Stimulated activated CD4-positive, alpha-beta T cell treated with anti-CD3 and anti-CD28 coated beads, Interleukin-15, amount 100 ng/mL, for 1 hour (primary cell): ENCODE results near the gene CHDH.
A peak's percentile ranks its signal among the peaks of the same experiment; 100 is the strongest.

Source experiments
- DNase-seq, 2 donors: peaks; one replicate each; pipeline ENCODE4 v3.0.0-alpha.2; 2020; ENCODE audit warnings: low read depth in 1 of 2, low spot score in 1 of 2

CHDH gene, protein sequence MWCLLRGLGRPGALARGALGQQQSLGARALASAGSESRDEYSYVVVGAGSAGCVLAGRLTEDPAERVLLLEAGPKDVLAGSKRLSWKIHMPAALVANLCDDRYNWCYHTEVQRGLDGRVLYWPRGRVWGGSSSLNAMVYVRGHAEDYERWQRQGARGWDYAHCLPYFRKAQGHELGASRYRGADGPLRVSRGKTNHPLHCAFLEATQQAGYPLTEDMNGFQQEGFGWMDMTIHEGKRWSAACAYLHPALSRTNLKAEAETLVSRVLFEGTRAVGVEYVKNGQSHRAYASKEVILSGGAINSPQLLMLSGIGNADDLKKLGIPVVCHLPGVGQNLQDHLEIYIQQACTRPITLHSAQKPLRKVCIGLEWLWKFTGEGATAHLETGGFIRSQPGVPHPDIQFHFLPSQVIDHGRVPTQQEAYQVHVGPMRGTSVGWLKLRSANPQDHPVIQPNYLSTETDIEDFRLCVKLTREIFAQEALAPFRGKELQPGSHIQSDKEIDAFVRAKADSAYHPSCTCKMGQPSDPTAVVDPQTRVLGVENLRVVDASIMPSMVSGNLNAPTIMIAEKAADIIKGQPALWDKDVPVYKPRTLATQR

DNA sequence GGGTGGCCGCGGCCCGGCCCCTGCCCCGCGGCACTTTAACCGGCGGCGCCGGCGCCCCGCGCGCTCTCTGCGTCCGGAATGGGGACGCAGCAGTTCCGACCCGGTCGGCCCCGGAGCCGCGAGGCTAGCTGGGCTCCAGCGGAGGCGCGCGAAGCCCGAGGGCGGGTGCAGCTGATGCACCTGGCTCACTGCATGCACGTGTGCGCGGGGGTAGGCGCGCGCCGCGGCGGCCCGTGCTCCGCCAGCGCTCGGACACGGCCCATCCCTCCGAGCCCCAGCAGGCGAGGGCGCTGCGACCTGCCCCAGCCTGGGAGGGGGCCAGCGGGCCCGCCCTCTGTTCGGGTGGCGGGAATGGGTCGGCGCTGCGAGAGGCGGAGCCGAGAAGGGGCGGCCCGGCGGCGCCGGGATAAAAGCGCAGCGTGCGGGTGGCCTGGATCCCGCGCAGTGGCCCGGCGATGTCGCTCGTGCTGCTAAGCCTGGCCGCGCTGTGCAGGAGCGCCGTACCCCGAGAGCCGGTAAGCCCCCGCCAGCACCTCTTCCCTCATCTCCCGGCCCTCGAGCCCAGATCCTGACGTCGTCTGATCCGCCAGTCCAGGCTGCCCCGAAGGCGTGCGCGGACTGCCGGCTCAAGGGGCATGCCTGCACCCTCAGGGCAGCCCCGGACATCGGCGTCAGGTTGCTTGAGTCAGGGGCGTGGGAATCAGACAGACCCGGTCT lies at the start of gene CHDH, which contains the start of gene IL17RB:
Gene CHDH, minus strand, starts transcription at position 286 of the 717 bp plus-strand sequence. CDS start 22,411 bp downstream, outside the sequence.
Gene IL17RB, plus strand, starts transcription at position 435 of the 717 bp plus-strand sequence. Its CDS starts 21 bp downstream, at position 456.
- no peak for DNase-seq

DNA sequence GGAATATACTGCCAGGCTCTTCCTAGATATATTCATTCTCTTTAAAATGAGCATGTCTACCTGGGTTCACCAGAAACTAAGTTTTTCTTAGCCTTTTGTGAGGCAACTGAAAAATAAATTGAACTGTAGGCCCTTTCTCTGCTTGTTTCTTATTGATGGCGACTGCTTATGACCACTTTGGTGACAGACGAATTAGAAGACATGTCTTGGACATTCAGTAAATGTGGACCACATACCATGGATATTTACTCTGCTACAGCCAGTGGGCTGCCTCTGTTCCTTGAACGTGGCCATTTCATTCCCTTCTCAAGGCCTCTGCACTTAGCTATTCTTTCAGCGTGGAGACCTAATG lies 46.0 kb upstream of the CHDH start:
- no peak for DNase-seq

DNA sequence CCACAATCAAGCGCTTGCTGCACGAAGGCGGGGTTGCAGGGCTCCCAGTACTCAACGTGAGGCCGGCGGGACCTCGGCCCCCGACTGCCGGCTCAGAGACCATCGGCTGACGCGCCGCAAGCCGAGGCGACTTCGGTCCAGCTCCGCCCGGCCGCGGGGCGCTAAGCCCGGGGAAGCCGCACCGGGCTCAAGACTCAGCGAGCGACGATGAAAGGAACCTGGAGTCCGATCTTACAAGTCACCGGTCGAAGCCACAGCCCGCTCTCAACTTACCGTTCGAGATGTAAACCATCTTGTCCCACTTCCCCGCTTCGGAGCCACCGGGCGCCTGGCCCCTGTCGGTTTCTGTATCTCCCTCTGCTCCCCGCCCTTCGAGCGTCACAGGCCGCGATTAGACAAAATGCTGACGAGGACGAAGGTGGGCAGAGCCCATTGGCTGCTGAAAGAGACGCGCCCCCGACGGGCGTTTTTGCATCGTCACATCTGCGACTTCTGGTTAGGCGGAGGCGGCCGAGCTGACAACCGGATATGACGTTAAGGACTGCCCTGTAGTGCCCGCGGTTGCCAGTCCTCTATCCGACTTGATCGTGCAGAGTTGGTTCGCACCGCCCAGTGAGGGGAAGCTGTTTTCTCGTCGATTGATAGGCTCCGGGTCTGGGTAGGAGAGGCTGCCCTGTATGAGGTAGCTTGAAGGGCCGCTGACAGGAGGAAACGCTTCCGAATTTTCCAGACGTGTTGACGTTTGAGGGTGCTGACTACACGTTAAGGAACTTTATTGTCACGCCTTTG lies 45.5 kb upstream of the CHDH start, which contains the start of gene SELENOK:
Gene SELENOK, minus strand, starts transcription at position 363 of the 789 bp plus-strand sequence.
- peak; percentile 89 to 91 for DNase-seq

DNA sequence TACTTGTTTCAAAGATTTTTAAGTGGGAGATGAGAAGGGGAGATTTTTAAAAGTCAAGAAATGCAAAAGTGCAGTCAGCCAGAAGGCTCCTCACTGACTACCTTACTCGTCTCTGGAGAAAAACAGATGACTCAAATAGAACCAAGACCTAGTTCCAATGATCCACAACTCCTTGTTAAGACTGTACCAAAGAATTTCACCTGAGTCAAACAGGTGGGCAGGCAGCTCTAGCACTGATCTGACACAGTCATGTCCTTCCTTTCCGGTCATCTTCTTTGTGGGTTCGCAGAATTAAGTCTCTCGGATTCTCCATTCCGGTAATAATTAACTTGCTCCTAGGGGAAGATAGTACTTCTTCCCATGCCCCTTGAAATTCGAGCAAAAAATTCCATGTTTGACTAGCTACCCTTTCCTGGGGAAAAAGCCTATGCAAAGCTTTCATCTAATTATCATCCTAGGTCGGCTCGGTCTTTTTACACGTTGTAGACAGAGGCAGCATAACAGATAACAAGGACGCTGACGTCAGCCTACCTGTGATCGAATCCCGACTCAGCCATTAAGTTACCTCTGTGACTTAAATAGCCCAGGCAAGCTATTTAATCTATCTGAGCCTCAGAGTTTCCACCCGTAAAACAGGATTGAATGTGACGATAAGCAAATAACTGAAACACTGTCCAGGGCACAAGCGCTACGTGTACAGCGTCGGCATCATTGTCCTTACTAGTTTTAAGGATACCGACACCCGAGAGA lies 44.7 kb upstream of the CHDH start:
- peak in 1 of 2 donors; percentile 6 for DNase-seq

DNA sequence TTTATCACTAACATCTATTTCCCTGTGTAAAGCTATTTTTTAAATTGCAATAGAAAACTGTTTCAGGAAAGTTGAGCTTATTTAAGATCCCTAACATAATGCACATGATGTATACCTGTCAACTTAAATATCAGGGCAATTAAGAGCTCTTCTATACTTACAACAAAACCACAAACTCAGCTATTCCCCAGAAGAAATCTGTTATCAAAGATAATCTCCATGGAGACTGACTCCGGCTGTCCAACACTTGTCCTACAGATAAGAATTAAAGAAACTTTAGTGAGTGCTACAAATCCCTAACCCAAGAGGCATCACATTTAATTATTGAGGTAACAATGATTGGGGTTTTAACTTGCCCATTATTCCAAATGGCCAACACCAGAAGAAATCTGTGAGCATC lies 42.0 kb upstream of the CHDH start:
- no peak for DNase-seq

DNA sequence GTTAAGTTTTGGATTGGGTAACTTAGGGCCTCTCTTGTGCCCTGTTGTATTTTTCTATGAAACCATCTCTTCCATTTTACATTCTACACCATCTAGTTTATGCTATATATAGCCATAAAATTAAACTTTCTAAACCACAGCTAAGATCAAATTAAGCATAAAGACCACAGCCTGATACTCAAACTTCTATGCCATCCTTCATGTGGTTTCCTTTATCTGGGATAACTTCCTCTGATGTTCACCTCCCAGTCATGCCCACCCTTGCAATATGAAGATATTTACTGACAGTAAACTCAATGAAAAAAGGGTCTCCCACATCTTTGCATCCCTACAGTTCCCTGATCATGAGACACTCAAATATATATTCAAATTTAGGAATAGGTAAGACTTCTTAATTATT lies 41.2 kb upstream of the CHDH start:
- DNase-seq: no peak

DNA sequence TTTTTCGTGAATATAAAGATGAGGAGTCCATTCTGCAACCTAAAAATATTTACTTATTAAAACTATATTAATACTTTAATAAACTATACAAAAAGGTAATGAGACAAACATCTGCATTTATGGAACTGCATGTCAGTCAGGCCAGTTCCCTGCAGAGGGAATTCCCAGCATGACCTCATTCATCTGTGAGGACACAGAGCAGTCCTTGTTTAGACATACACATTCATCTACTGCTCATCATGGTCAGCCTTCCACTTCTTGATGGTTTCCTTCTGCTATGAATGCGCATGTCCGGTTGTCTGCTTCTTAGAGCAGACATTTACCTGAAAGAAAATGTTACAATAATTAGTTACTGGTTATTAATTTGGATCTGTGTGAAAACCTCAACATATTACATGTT lies 39.0 kb upstream of the CHDH start:
- DNase-seq: no peak

DNA sequence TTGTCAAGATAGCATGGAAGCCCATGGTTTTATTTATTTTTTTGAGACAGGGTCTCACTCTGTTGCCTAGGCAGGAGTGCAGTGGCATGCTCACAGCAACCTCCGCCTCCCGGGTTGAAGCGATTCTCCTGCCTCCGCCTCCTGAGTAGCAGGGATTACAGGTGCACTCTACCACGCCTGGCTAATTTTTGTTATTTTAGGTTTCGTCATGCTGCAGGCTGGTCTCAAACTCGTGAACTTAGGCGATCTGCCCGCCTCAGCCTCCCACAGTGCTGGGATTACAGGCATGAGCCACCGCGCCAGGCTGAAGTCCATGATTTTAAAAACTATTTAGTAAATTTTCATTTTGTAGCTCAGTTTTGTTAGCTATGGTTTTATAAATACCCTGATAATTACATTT lies 38.4 kb upstream of the CHDH start:
- no peak for DNase-seq

DNA sequence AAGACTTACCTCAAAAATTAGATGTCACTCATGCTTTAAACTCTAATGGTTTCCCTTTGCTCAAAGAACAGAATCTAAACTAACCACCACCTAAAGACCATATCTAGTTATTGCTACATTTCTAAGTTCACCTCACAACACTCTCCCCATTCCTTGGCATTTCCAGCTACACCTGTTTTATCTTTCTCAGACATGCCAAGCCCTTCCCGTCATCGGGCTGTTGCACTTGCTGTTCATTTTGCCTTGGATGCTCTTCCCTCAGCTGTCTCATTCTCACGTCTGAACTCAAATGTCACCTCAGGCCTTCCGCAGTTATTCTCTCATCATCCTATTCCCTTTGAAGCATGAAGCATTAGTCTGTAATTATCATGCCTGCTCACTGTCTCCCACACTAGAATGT lies 36.8 kb upstream of the CHDH start:
- DNase-seq: no peak

DNA sequence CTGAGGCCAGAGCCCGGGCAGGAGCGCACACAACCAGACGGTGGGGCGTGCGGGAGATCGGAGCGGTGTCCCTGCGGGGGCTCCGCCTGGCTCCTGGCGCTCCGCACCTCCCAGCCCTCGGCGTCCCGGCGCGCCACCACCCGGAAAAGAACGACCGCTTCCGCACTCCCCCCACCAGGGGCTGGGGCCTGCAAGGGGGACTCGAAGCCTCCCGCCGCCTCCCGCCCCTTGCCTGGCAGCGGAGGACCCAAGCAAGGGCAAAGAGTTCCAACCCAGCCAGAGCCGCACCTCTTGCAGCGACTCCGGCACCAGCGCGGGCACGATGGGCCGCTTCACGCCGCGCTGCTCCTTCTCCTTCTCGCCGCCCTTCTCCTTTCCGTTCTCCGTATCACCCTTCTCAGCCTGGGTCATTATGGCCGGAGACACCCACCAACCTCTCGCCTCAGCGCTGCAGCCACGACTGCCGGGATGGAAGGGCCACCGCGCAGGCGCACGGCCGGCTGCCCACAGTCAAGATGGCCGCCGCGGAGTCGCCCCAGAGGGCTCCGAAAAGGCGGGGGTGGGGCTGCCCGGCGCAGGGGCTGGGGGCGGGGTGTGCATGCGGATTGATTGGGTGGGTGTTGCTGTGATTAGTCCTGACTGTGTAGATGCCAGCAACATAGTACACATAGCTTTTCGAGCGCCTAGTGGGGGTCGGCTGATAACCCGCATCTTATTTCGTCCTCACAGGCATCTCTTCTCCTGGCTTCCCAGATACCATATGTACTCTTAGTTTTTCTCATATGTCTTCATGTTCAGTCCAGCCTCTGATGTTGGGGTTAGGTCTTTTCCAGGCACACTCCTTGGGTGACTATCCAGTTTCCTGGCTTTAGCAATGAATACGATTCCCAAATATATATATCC lies 35.7 kb upstream of the CHDH start, which contains the start of gene ACTR8:
Gene ACTR8, minus strand, starts transcription at position 462 of the 903 bp plus-strand sequence. Its CDS starts 51 bp downstream, at position 411.
- peak; percentile 71 to 80 for DNase-seq

DNA sequence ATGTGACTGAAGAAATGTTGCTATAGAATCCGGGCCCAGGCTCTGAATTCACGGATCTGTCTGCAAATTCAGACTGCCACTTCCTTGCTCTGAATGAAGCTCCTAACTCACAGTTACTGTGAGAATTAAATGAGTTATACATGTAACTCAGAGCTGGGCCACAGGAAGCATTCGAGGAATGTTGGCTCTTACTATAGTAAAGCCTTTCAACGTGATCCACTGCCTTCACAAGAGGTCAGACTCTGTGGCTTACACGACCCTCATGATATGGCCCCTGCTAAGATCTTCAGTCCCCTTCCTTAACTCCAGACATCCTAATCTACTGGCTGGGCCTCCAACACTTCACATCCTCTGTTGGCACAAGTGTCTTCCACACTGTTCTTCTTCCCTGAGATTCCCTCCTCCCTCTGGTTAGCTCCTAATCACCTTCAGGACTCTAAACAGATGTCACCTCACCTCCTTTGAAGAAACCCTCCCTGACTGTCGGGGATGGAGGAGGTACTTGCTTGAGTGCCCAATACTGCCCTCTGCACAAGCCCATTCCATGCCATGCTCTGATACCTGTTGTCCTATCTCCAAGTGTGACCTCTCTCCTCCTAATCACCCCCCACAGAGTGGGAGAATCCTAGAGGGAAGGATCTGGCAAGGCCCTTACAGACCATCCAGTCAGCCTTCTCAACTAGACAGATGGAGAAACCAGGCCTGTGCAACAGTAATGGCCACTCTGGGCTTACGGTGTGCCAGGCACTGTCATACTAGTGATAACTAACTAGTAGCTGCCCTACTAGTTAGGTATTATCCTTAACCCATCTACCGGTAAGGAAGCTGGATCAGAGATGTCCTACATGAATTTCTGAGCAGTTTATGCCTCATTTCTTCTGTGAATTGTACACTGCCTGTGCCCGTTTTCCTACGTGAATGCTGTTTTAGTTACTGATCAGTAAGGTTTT lies 34.5 kb upstream of the CHDH start:
- DNase-seq: no peak

DNA sequence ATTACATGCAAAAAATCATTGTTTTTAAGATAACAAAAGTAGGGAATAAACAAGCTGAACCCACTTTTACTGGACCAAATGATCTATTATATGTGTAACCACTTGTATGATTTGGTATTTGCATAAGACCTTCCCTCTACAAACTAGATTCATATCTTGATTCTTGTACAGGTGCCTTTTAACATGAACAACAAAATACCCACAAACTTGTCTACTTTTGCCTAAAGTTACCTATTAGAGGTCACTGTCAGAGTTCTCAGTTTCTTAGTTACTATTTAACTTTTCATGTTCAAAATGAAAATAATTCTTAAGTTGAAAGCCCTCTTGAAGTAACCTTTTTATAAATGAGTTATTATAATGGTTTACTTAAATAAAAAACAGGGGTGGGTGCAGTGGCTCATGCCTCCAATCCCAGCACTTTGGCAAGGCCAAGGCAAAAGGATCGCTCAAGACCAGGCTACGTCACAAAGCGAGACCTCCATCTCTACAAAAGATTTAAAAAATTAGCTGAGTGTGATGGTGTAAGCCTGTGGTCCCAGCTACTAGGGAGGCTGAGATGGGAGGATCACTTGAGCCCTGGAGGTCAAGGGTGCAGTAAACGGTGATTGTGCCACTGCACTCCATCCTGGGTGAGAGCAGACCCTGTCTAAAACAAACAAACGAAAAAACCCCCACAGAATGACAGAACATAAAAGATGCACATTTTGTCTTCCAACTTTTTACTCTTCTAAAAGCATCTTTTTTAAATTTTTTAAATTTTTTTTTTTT lies 19.7 kb upstream of the CHDH start:
- no peak for DNase-seq

DNA sequence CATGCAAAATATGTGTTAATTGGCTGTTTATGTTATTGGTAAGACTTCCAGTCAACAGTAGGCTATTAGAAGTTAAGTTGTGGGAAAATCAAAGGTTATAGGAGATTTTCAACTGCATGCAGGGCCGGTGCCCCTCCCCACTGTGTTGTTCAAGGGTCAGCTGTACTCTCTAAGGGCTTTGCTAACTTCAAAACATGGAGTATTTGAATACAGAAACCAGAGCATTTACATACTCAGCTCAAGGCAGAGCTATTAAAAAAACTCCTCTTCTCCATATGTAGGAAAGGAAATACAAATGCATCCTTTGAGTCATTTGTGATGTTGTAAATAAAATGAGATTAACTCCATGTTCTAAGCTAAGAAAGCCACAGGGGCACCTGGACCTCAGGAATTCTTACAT lies 16.9 kb upstream of the CHDH start:
- no peak for DNase-seq

DNA sequence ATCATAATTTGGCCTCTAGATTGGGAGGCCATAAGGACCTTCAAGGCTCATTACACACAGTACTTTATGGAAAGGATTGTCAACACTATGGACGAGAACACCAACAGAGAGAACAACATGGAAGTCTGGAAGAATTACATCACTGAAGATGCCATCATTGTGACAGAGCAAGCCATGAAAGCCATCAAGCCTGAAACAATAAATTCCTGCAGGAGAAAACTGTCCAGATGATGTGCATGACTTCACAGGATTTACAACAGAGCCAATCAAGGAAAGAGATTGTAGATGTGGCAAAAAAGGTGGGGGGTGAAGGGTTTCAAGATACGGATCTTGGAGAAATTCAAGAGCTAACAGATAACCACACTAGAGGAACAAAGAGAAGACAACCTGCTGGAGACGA lies 16.0 kb upstream of the CHDH start:
- DNase-seq: no peak

DNA sequence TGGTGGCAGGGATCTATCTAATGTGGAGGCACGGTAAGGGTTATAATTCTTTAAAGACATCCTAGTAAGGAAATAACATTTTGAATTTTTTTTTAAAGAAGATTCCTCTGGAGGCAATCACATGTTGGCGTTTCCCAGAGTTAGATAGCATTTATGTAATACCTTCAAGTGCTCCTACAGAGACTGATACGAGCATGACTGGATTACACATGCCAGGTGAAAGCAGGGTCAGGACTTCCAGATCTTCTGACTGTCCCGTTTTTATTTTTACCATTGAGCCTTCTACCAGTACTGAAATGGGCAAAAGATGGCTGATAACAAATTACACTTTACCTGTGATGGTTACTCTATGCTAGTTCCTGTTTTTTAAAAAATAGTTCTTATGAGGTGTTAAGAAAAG lies 14.0 kb upstream of the CHDH start:
- no peak for DNase-seq

DNA sequence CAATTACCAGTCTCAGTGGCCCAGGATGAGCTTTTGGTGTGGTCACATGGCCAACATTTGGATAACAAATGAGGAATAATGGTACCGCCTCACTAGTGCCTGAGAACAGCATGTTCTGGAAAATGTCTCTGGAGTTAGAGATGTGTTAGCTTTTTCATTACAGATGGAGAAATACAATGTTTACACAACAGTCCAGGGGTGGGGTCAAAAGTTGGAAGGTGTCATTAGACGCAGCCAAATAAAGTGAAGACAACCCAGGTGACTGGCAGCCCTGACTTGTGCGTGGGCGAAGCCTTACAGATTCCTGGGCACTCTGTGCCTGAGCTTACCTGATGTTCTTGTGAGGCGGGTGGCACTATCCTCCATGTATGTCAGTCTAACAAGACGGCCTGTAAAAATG lies 13.0 kb upstream of the CHDH start:
- no peak for DNase-seq

DNA sequence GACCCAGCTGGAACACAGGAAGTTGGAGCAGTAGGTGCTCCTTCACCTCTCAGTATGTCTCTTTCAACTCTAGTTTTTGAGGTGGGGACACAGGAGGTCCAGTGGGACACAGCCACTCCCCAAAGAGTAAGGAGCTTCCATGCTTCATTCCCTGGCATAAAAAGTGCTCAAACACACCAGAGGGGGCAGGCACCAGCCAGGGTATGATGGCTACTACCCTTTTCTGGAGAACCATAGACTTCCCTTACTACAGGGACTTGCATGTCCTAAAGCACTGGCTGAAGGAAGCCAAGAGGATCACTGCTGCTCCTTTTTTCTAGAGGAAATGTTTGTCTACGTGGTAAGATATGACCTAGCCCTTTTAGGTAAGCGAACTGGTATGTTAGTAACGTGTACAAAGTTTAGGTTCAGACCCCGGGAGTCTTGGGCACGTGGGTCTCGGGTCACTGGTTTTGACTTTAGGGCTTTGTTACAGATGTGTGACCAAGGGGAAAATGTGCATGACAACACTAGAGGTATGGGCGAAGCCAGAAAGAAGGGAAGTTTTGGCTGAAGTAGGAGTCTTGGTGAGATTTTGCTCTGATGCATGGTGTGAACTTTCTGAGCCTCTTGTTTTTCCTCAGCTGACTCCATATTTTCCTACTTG lies 12.0 kb upstream of the CHDH start:
- DNase-seq: no peak
